GM18498 (cell line): Measurements from ENCODE around the gene NBPF11.
"Not testable (repeated sequence)": the region's sequence is repeated elsewhere in the genome, so short reads cannot be mapped to it uniquely, and the experiment has no call there.

Experiments used
- ATAC-seq: cut with Tn5 transposase; IDR thresholded peaks from one replicate; pipeline ENCODE4 v1.9.1; 2021; ENCODE audit warnings: mild to moderate bottlenecking, moderate library complexity; ENCODE audit not compliant: unreplicated experiment

Gene NBPF11, protein sequence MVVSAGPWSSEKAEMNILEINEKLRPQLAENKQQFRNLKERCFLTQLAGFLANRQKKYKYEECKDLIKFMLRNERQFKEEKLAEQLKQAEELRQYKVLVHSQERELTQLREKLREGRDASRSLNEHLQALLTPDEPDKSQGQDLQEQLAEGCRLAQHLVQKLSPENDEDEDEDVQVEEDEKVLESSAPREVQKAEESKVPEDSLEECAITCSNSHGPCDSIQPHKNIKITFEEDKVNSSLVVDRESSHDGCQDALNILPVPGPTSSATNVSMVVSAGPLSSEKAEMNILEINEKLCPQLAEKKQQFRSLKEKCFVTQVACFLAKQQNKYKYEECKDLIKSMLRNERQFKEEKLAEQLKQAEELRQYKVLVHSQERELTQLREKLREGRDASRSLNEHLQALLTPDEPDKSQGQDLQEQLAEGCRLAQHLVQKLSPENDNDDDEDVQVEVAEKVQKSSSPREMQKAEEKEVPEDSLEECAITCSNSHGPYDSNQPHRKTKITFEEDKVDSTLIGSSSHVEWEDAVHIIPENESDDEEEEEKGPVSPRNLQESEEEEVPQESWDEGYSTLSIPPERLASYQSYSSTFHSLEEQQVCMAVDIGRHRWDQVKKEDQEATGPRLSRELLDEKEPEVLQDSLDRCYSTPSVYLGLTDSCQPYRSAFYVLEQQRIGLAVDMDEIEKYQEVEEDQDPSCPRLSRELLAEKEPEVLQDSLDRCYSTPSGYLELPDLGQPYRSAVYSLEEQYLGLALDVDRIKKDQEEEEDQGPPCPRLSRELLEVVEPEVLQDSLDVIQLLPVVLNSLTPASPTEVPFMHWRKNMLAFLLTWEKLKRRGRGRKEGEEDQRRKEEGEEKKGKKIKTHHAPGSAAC

DNA sequence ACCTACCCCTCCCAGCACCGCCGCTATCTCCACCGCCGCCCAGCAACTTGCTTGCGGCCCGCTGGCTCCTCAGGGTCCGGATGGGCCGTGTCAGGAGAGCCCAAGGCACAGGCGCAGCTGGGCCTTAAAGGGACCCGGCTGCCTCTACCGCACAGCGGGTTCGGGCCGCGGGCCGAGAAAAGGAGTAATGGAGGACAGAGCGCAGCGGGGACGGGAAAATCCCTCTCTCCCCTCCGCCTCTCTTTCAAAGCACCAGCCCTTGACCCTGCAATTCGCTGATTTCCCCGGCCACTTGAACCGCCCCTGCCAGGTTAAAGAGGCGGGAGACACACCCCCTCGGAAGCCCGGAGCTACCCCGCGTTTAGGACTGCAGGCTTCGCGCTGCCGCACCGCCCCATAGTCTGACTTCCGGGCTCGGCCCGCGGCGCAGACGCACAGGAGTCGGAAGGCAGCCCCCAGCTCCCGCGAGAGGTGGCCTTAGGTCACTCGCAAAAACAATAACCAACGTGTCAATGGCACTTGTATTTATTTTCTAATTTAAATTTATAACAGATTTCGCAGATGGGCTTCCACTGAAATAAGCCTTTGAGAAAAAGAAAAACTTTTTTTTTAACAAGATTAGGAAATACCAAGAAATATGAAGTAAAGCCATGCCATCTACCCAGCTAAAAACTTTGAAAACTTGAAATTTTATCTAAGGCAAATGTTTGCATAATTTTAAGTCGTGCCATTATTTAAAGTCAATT is at the start of gene NBPF11:
NBPF11 (minus strand) TSS at position 371 of the 746 bp plus-strand sequence. CDS start 25,278 bp downstream, outside the sequence.
- peak; percentile 88 for ATAC-seq

DNA sequence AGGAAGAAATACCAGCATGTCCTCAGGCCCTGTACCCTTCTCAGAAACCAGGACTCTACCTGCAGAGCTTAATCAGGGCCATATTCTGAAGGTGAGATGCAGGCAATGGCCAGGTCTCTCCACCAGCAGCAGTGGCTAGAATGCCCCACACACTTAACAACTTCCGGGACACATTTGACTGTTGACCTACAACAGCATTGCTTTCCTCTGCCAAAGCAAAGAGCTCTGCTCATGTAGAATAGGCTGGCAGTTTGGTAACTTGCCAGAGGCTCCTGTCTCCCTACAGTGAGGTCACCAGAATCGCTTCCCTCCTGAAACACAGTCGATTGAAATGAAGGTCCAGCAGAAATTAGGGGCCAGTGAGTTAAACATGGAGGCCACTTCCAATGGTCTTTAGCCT is 45.3 kb upstream of the NBPF11 start:
- ATAC-seq, result not testable (repeated sequence)

DNA sequence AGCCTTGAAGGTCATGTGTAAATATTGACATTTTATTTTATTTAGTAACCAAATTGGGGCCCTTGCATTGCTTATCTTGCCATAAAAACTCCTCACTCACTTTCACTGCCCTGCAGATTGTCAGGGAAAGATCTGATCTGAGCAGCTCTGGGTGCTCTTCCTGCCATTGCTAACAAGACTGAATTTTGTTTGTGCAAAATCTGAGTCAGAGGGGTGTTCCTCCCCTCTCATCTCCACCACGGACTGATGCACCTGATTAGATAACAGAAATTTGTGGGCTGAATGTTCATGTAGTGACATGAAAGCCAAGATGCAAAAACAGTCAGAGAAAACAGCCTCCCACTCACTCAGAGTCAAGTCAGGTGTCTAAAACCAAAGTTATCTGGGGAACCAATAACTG is 44.9 kb upstream of the NBPF11 start:
- not testable (repeated sequence) for ATAC-seq

DNA sequence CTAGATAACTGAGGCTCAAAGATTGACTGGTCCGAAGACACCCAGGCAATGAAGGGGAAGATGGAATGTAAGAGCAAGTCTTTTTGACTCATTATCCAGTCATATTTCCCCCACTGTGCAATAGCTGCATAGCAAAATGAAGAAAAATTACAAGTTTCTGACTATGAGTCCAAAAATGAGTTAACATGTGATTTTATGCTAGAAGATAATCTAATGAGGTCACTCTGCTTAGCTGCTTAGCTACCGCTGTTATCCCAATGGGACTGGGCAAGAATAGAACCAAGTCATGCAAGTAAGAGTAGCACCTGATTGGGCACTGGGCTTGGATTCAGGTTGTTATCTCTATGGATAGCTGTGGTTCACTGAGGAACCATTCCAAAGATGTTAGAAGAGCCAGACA is 43.0 kb upstream of the NBPF11 start:
- not testable (repeated sequence) for ATAC-seq

DNA sequence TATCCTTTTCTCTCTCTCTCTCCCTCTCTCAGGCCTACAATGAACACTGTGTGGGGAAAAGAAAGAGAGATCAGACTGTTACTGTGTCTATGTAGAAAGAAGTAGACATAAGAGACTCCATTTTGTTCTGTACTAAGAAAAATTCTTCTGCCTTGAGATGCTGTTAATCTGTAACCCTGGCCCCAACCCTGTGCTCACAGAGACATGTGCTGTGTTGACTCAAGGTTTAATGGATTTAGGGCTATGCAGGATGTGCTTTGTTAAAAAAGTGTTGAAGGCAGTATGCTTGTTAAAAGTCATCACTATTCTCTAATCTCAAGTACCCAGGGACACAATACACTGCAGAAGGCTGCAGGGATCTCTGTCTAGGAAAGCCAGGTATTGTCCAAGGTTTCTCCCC is 36.7 kb upstream of the NBPF11 start:
- ATAC-seq, result not testable (repeated sequence)

DNA sequence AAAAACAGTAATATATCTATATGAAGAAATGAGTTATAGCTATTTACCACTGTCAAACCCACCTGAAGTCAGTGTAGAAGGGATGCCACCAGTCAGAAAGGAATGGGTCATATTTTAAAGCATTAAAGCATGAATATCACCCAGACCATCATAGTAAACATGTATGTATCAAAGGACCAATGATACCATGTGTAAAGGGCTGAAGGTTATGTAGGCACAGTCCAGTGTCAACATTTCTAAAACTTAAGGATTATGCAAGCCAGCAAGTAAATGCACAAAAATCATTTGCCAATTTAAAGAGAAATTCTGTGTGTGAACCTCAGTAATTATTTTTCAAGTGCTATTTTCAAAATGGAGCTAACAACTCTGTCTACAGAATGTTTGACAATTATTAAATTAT is 26.6 kb upstream of the NBPF11 start:
- not testable (repeated sequence) for ATAC-seq

DNA sequence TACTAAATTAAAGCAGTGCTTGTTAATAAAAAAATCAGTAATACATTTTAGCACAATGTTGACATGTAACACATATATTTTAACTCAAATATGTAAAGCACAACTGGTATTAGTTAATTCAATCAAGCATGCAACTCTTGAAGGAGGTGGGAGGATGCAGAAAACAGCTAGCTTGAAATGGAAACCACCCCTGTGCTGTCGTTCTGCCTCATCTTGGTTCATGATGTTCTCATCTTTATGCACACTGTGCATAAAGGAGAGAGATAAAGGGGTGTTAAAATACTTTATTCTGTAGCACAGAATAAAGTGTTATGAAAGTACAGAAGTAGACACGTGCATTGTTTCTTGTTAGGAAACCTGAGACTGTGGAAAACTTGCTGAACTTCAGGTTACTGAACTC is 23.3 kb upstream of the NBPF11 start:
- ATAC-seq, result not testable (repeated sequence)

DNA sequence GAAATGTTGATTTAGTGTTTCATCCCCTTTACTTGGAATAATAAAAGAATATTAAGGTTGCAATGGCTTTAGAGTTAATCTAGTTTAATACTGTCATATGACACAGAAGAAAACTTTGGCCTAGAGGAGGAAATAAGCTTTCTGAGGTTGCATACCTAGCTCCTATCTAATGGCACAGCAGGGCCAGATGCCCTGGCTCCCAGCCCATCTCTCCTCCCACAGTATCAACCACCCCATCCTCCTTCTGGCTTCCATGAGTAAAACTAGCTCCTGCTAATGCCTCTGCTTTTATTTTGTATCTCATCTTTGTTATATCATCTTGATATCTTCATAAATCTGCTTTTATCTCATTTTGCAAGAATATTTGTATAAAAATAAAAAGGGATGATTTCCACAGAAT is 19.9 kb upstream of the NBPF11 start:
- ATAC-seq, result not testable (repeated sequence)

DNA sequence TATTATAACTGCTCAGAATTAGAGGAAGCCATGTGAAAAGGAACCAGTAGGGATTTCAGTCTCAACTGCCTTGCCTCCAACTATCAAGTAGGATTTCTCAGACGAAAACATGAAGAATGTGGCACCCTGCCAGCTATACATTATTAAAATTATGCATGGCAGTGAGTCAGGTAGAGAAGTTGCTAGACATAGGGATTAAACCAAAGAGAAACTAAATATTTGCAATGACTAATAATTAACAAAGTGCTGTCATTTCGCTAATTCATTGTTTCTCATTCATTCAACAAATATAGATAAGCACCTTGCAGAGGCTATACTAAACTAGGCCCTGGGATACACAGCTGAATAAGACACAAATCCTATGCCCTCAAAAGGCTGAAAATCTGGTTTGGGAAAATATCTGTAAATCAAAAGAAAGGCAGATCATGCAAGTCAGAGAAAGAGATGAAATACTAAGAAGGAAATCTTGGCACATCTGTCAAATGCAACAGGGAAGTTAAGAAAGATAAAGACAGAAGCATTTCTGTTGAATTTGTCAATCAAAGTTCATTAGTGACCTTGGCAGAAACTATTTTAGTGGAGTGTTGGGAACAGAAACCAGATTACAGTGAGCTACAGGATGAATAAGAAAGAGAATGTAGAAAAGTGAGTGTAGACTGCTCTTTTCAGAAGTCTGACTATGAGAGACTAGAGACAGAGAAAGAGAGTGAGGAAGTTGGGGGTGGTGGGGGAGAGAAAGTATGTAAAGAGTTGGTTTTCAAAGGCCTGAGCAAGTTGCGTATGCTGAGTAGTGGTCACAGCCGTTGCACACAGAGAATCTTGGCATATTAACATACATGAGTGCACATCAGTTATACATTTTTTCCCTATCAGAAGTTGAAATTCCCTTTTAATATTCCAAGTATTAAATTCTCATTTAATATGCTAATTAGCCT is 14.7 kb upstream of the NBPF11 start:
- no peak for ATAC-seq

DNA sequence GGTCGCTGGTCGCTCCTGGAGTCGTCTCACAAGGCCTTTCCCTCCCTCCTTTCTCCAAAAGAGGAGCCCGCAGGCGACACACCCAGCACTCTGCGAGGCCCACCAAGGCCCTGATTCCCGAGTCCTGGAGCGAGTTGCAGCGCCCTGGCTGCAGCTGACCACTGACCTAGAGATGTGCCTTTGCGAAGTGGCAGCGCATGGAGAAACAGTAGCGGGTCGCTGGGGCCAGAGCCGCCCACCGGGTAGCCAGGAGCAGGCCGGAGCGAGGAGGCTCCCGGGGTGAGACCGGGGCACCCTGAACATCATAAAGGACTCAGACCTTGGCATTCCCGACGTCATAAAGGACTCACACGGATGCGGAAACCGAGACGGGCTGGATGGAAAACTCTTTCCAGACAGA is 10.3 kb upstream of the NBPF11 start:
- ATAC-seq, result no peak

DNA sequence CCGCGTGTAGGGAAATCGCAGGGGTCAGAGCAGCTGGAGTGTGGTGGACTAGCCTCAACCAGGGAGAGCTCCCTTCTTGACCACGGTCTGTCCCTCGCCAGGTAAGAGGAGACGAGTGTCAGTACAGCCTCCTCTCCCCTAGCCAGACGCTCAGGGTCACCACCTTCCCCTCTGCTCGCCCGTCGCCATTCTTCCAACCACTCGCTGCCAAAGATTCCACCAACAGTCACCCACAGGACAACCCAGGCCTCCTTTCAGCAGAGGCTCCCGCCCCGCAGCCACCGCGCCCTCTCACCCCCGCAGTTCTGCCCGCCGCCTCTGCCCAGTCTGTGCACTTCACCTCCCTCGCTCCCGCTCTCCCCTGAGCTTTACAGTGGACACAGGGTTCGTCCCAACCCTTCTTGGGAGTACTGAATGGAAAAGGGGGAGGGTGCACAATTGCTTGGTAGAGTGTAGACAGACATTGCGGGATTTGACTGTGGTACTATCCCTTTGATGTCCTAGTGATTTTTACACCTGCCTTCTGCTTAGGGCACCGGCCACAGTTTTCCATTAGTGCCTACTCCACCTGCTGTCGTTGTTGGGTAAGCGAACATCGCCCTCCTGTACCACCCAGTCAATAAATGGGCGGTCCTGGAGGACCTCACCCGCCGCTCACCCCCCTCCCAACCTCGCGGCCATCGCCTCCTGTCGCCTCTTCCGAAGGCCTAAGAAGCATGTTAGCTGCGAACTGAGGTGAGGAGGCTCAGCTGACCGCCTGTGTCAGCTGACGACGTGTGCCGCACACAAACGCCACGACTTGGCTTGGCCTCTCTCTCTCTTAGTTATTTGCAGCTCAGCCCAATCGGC is 9.2 kb upstream of the NBPF11 start:
- ATAC-seq, result no peak

DNA sequence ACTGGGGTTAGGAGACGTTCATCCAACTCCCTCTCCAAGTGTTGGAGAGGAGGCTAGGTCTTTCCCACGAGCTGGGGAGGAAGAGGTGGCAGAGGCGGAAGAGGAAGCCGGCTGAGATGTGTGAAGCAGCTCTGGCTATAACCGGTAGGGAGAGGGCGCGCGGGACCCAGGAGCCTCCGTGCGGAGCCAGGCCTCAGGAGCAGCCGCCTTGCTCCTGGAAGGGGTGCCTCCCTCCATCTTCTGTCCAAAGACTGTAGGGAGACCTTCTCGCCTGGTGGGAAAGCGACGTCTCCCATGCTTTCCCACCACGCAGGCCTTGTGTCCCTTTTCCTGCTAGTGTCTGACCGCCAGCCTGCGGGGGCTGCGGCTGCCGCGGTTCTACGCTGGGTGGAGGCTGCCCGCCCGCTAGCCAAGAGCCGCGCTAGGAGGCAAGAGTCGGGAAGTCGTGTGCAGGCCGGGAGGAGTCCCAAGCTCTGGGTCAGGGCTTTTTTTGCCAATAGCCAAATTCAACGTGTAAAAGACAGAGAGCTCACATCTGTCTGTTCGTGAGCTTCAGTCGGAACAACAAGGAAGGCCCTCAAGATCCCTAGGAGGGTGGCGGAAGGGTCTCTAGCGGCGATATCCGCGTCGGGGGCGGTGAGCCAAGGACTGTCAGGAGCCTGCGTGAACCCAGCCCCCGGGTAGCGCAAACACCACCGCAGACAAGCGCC is 8.4 kb upstream of the NBPF11 start:
- no peak for ATAC-seq

DNA sequence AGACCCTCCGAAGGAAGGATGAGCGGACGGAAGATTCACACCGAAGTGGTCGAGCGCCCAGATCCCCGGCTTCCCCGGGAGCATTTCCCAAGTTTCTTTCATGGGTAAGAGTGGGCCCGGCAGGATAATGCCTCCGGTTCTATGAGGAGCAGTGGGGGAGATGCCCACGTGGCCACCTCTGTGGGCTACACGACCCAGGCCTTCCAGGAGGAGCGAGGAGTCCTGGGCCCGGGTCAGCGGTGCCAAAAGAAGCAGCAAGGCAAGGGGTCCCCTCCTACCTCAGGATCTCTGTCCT is 7.9 kb upstream of the NBPF11 start:
- no peak for ATAC-seq

DNA sequence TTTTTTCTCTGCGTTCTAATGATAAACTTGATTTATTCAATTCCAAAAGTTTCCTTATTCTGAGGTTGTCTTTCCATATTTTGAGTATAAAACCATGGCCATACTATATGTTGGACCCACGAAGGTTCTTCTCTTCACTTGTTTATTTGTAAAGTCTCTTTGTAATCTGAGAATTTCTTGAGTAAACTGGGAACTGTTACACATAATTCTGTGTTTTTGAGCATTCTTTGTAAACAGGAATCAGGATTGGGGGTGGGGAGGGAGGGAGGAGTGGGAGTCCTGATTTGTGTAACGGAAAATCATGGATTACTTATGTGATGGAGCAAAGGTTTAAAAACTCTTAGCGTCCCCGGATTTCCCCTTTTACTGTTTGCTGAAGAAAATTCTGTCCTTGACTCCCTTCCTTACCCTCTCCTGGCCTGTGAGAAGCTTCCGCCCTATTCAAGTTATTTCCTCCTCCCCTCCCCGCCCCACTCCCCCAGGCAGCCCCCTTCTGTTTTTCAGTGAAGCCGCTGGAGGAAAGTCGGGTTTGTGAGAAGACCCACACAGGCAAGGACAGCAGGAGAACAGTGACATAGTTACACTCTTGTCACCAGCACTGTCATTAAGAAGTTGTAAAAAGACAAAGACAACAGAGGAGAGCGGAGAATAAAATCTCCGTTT is 6.4 kb upstream of the NBPF11 start:
- ATAC-seq, result no peak

DNA sequence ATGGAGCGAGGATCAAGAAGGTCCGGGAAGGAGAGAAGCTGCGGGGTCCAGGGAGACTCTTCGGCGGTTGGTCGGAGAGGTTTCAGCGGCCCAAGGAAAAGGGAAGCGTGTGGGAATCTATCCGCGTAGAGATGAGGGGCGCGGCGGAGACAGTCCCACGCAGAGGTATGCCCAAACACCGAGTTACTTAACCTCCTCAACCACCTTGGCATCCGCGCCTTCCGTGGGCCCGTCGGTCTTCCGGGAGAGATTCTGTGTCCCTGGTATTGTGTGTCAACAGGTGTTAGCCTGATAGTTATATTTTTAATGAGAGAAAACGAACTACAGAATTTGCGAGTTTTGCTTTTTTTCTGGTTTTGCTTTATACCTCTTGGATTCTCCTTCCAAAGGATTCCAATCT is 5.7 kb upstream of the NBPF11 start:
- ATAC-seq, result not testable (repeated sequence)

DNA sequence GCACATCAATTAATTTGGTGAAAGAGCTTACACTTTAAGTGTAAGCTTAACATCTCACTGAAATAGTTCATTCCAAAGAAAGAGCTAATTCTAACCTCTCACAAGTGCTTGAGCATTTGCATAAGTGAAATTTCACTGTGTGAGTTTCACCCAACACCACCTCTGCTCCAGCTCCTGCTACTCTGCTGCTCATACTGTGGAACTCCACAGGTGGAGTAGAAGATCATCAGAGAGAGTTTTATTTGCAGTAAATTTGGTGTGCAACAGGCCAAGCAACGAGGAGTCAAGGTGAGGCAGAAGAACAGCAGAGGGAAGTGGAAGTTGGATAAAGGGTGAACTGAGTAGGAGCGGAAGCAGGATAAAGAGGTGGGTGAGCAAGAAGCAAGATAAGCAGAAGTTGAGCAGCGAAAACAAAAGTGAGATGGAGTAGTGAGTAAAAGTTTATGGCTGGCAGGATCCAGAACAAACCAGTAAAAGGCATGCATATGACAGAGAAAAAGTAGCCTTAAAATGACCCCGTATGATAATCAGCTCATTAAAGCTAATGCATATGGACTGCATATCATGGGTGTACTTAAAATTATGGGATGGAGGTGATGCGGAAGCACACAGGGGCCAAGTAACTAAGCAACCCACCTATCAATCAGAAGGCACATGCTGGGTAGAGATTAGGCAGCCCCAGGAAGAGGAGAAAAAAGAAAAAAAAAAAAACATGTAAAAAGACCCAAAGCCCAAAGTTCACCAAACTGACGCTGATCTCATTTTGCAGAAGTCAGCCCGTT is 3.6 kb upstream of the NBPF11 start:
- ATAC-seq, result peak; percentile 49

DNA sequence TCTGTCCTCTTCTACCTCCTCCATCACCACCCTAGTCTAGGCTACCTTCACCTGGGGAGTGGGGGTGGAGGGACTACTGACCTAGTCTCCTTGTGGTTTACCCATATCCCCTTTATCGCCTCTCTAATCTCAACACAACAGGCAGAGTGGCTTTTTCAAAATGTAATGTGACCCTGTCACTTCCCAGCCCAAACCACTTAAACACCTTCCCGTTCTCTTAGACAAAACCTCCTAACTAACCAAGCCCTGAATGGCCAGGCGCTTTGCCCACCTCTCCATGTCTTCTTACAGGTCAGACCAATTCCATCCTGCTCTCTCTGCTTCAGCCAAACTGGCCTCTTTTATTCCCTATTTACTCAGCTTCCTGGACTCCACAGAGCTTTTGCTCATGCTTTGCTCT is 714 bp upstream of the NBPF11 start:
- ATAC-seq, result not testable (repeated sequence)
